VCaP (cell line): ENCODE measurements around the gene CCDC70.

Experiments used
- H3K27ac ChIP-seq: fragments of 450-650 bp; 2 replicates; pipeline ENCODE4 v1.5.1; 2017
- TF ChIP-seq, protein P1 (sequence below): fragments of 450-650 bp; conservative IDR thresholded peaks from 2 replicates; pipeline ENCODE4 v1.5.1; 2017; ENCODE audit warnings: mild to moderate bottlenecking, moderate library complexity

CCDC70 gene

GRCh38 chr13:51861723-51862300, at the start of gene CCDC70:
CCDC70 (plus strand) TSS chr13:51861969; CDS start chr13:51865412, 3,443 bp downstream.
- no peak within 1 kb of the TSS for H3K27ac ChIP-seq
- TF ChIP-seq, protein P1, sequence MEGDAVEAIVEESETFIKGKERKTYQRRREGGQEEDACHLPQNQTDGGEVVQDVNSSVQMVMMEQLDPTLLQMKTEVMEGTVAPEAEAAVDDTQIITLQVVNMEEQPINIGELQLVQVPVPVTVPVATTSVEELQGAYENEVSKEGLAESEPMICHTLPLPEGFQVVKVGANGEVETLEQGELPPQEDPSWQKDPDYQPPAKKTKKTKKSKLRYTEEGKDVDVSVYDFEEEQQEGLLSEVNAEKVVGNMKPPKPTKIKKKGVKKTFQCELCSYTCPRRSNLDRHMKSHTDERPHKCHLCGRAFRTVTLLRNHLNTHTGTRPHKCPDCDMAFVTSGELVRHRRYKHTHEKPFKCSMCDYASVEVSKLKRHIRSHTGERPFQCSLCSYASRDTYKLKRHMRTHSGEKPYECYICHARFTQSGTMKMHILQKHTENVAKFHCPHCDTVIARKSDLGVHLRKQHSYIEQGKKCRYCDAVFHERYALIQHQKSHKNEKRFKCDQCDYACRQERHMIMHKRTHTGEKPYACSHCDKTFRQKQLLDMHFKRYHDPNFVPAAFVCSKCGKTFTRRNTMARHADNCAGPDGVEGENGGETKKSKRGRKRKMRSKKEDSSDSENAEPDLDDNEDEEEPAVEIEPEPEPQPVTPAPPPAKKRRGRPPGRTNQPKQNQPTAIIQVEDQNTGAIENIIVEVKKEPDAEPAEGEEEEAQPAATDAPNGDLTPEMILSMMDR = no peak

- TF ChIP-seq, protein P1 = no peak
- H3K27ac ChIP-seq = no peak overlapping the region
Observed at GRCh38 chr13:51814071-51814470, 47.7 kb upstream of the CCDC70 start.

DNA sequence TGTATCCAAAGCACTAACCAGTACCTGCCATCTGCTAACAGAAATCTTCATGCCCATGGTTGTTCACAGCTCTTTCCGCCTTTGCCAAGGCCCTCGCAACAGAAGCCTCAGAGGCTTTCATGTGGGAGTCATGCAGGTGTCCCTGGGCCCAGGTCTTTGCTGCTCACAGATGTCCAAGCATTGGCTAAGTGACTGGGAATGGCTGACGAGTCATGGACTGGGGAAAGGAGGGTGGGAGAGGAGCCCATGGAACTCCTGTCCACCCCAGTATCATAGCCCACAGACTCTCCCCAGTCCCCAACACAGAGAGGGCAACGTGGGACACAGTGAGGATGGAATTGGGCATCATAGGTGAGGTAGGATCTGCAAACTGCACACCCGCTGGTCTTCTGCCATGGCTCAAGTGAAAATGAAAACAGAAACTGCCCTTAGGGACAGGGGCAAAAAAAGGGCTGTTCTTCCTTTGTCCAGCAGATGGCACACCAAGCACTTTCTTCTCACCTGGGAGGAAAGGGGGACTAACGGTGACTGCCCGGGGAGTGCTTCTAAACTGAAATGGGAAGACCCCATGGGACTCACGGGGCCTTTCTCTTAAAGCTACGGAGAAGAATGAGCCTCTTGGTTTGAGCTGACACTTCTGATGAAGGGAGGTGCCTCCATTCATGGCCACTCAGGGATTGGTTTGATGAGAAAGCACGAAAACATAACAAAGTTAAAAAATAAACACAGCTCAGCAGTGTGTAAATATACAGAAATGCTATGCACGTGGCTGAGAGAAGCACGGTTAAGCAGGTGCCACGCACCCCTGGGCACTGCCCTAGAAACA, 46.7 kb upstream of the CCDC70 start:
- H3K27ac ChIP-seq = peak overlapping the region; percentile 26; the same call in 1 of the 2 replicates
- TF ChIP-seq, protein P1 = peak; percentile 87

GRCh38 chr13:51815848-51816247, 45.9 kb upstream of the CCDC70 start:
- TF ChIP-seq, protein P1 = no peak
- peak overlapping the region; percentile 26; the same call in 1 of the 2 replicates for H3K27ac ChIP-seq

DNA sequence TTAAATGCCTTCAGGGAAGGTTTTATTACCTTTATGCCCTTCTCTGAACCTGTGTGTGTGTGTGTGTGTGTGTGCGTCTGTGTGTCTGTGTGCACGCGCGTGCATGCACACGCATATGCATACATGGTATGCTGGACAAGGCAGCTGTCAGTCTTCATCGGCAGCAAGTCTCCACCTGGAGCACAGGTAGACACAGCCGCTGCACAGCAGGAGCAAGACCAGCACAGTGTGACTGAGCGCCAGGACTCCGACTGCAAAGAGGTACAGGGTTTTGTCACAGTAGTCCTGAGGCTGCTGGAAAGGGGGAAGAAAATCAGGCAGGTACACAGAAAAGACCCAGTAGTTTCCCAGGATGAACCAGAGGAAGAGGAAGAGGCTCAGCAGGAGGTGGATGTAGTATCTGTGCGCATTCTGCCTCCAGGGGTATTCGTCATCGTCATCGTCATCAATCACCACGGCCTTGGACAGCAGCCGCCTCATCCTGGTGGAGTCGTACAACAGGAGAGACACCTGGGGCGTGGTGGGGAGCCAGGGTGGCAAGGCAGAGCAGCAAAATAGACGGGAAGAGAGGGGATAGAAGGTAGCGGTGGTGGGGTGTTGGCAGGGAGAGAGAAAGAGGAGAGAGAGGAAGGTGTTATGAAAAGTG, 45.0 kb upstream of the CCDC70 start:
- no peak overlapping the region for H3K27ac ChIP-seq
- TF ChIP-seq, protein P1 = no peak

GRCh38 chr13:51817717-51818116, 44.1 kb upstream of the CCDC70 start:
- TF ChIP-seq, protein P1 = no peak
- no peak overlapping the region for H3K27ac ChIP-seq

GRCh38 chr13:51818276-51818675, 43.5 kb upstream of the CCDC70 start:
- no peak overlapping the region for H3K27ac ChIP-seq
- TF ChIP-seq, protein P1 = no peak
